H1 (cell line): ENCODE measurements around the gene QRICH2. TPM values are rescaled to one million over a fixed set of nuclear protein-coding genes. Genes with fewer than 3 reads are reported as not detected.

Experiments
- CTCF ChIA-PET: fragments of 300-600 bp; sonication (Branson Sonifier 250); formaldehyde crosslinking; loops from one replicate; lab custom pipeline; 2021; ENCODE audit not compliant: partially characterized antibody; lab: Charles Lee
- POLR2A ChIA-PET: fragments of 300-600 bp; sonication (Branson Sonifier 250); formaldehyde crosslinking; loops from one replicate; lab custom pipeline; 2021; ENCODE audit warnings: inconsistent platforms; ENCODE audit not compliant: partially characterized antibody; lab: Charles Lee
- DNase-seq, 2 experiments: peaks; one replicate each; pipeline versions ENCODE4 v3.0.0 to v3.0.0-alpha.2; 2010 to 2022; ENCODE audit warnings: low spot score in 2 of 2, low read depth in 1 of 2, mixed read lengths in 1 of 2
- FAIRE-seq: peaks from 2 replicates; lab custom pipeline; 2011; peaks lifted over from hg19 to GRCh38; lab: Jason Lieb, UNC
- H2AFZ ChIP-seq: 2 replicates; pipeline ENCODE4 v1.8.1; 2012; ENCODE audit warnings: low read length, inconsistent platforms
- H2AK5ac ChIP-seq: 2 replicates; pipeline ENCODE4 v1.6.1; 2013; ENCODE audit warnings: low read depth, low read length
- H2BK120ac ChIP-seq: replicated peaks from 2 replicates; pipeline ENCODE3; 2013; ENCODE audit warnings: low read depth, low read length, inconsistent platforms
- H2BK12ac ChIP-seq: 2 replicates; pipeline ENCODE4 v1.6.1; 2013; ENCODE audit warnings: low read depth, low read length
- H2BK15ac ChIP-seq: 2 replicates; pipeline ENCODE4 v1.6.1; 2013; ENCODE audit warnings: low read length
- H2BK20ac ChIP-seq: 2 replicates; pipeline ENCODE4 v1.6.1; 2013; ENCODE audit warnings: low read length
- H2BK5ac ChIP-seq: 2 replicates; pipeline ENCODE4 v1.6.1; 2013; ENCODE audit warnings: low read depth, low read length
- H3K14ac ChIP-seq: 2 replicates; pipeline ENCODE4 v1.6.1; 2013; ENCODE audit warnings: inconsistent platforms; ENCODE audit not compliant: insufficient read length
- H3K18ac ChIP-seq: 2 replicates; pipeline ENCODE4 v1.6.1; 2013; ENCODE audit warnings: low read length; ENCODE audit errors: extremely low read depth
- H3K23ac ChIP-seq: 2 replicates; pipeline ENCODE4 v1.6.1; 2013; ENCODE audit warnings: inconsistent platforms; ENCODE audit not compliant: insufficient read length
- H3K23me2 ChIP-seq: 2 replicates; pipeline ENCODE4 v1.6.1; 2013; ENCODE audit warnings: low read depth, low read length
- H3K27ac ChIP-seq: 2 replicates; pipeline ENCODE4 v1.6.1; 2011; ENCODE audit warnings: low read depth, low read length, inconsistent platforms
- H3K27me3 ChIP-seq, 4 experiments: replicated peaks in 1 of 4; 1 replicate in 1 of 4; 2 replicates in 3 of 4; pipeline versions ENCODE4 v1.6.1 to v1.8.1; 2011 to 2013; ENCODE audit warnings: low read length in 3 of 4, mild to moderate bottlenecking in 3 of 4, inconsistent platforms in 2 of 4, mixed read lengths in 2 of 4, moderate library complexity in 1 of 4; ENCODE audit not compliant: control insufficient read depth in 3 of 4, insufficient read depth in 3 of 4; ENCODE audit errors: extremely low read depth in 1 of 4
- H3K36me3 ChIP-seq, 4 experiments: 2 replicates each; pipeline versions ENCODE4 v1.6.1 to v1.8.1; 2011 to 2013; ENCODE audit warnings: mild to moderate bottlenecking in 4 of 4, low read length in 3 of 4, moderate library complexity in 2 of 4, control low read depth in 1 of 4, inconsistent platforms in 1 of 4; ENCODE audit not compliant: insufficient read depth in 4 of 4, control insufficient read depth in 2 of 4
- H3K4ac ChIP-seq: replicated peaks from 2 replicates; pipeline ENCODE3; 2013; ENCODE audit warnings: low read length, low read depth, mixed read lengths, inconsistent platforms; ENCODE audit not compliant: insufficient read length
- H3K4me1 ChIP-seq, 4 experiments: replicated peaks in 1 of 4; 1 replicate in 1 of 4; 2 replicates in 3 of 4; pipeline versions ENCODE4 v1.6.1 to v1.8.1; 2011 to 2013; ENCODE audit warnings: low read length in 3 of 4, inconsistent platforms in 2 of 4, mixed read lengths in 1 of 4; ENCODE audit not compliant: insufficient read depth in 4 of 4, control insufficient read depth in 3 of 4
- H3K4me2 ChIP-seq, 2 experiments: 2 replicates each; pipeline versions ENCODE4 v1.6.1 to v1.8.1; 2011 to 2013; ENCODE audit warnings: low read depth in 2 of 2, low read length in 2 of 2, control low read depth in 1 of 2, inconsistent platforms in 1 of 2, mild to moderate bottlenecking in 1 of 2; ENCODE audit not compliant: insufficient read depth in 1 of 2
- H3K4me3 ChIP-seq, 4 experiments: fragments of 200-600, 300-600 bp in 1 of 4; sonication (generic), shearing (Covaris generic), sonication (Bioruptor Twin) in 1 of 4; 2 replicates each; pipeline versions ENCODE4 v1.5.1 to v1.8.1; 2011 to 2016; ENCODE audit warnings: low read length in 4 of 4, low read depth in 3 of 4, control low read depth in 2 of 4, inconsistent platforms in 2 of 4, mild to moderate bottlenecking in 2 of 4, mixed read lengths in 1 of 4, moderate library complexity in 1 of 4; ENCODE audit not compliant: insufficient read depth in 2 of 4; ENCODE audit errors: extremely low read depth in 1 of 4
- H3K56ac ChIP-seq: replicated peaks from 2 replicates; pipeline ENCODE3; 2013; ENCODE audit warnings: low read depth, mild to moderate bottlenecking, mixed read lengths, low read length, inconsistent platforms; ENCODE audit not compliant: insufficient read length
- H3K79me1 ChIP-seq: 2 replicates; pipeline ENCODE4 v1.6.1; 2013; ENCODE audit warnings: low read depth, low read length, control low read depth
- H3K79me2 ChIP-seq, 2 experiments: 2 replicates each; pipeline versions ENCODE4 v1.6.1 to v1.8.1; 2012 to 2013; ENCODE audit warnings: low read length in 2 of 2, mild to moderate bottlenecking in 2 of 2, inconsistent platforms in 1 of 2; ENCODE audit not compliant: insufficient read depth in 2 of 2, control insufficient read depth in 1 of 2
- H3K9ac ChIP-seq, 4 experiments: replicated peaks in 1 of 4; 1 replicate in 1 of 4; 2 replicates in 3 of 4; pipeline versions ENCODE4 v1.6.1 to v1.8.1; 2011 to 2013; ENCODE audit warnings: low read depth in 3 of 4, low read length in 3 of 4, control low read depth in 2 of 4, mild to moderate bottlenecking in 2 of 4, moderate library complexity in 2 of 4, inconsistent platforms in 1 of 4; ENCODE audit errors: extremely low read depth in 1 of 4
- H3K9me3 ChIP-seq, 2 experiments: 2 replicates each; pipeline versions ENCODE4 v1.6.1 to v1.8.1; 2012 to 2013; ENCODE audit warnings: mild to moderate bottlenecking in 2 of 2, moderate library complexity in 2 of 2, control low read depth in 1 of 2, inconsistent platforms in 1 of 2, low read depth in 1 of 2, low read length in 1 of 2, mixed read lengths in 1 of 2; ENCODE audit not compliant: insufficient read depth in 2 of 2
- H4K20me1 ChIP-seq, 2 experiments: replicated peaks in 1 of 2; 2 replicates each; pipeline versions ENCODE3 to v1.8.1; 2011 to 2013; ENCODE audit warnings: inconsistent platforms in 2 of 2, low read length in 2 of 2, mild to moderate bottlenecking in 1 of 2; ENCODE audit not compliant: insufficient read depth in 2 of 2, control insufficient read depth in 1 of 2
- H4K5ac ChIP-seq: 2 replicates; pipeline ENCODE4 v1.6.1; 2013; ENCODE audit warnings: low read length, low read depth, mixed read lengths, inconsistent platforms; ENCODE audit not compliant: insufficient read length
- H4K8ac ChIP-seq: 2 replicates; pipeline ENCODE4 v1.8.0; 2013; ENCODE audit warnings: mild to moderate bottlenecking, moderate library complexity, low read length, inconsistent platforms; ENCODE audit not compliant: insufficient read depth; ENCODE audit errors: extremely low read depth
- H4K91ac ChIP-seq: replicated peaks from 2 replicates; pipeline ENCODE3; 2013; ENCODE audit warnings: low read length, mixed read lengths, inconsistent platforms; ENCODE audit not compliant: insufficient read length
- CREB1 ChIP-seq: IDR thresholded peaks from 2 replicates; pipeline ENCODE4 v1.6.1; 2012; ENCODE audit warnings: inconsistent platforms
- EGR1 ChIP-seq: IDR thresholded peaks from 2 replicates; pipeline ENCODE4 v1.6.1; 2011; ENCODE audit warnings: low read depth, low read length, borderline replicate concordance
- EZH2 ChIP-seq: fragments of 200-600 bp; sonication (generic); IDR thresholded peaks from 2 replicates; pipeline ENCODE4 v1.7.1; 2012; ENCODE audit warnings: low read depth, mild to moderate bottlenecking, moderate library complexity, low read length, inconsistent platforms; ENCODE audit not compliant: severe bottlenecking
- HDAC2 ChIP-seq, 2 experiments: fragments of 300-600 bp in 1 of 2; sonication (generic) in 1 of 2; IDR thresholded peaks; 2 replicates each; pipeline ENCODE4 v1.6.1; 2011 to 2012; ENCODE audit warnings: low read depth in 2 of 2, low read length in 2 of 2, mild to moderate bottlenecking in 2 of 2, moderate library complexity in 2 of 2, borderline replicate concordance in 1 of 2, inconsistent platforms in 1 of 2
- JUND ChIP-seq: IDR thresholded peaks from 2 replicates; pipeline ENCODE4 v1.6.1; 2011; ENCODE audit warnings: mild to moderate bottlenecking, improper control_type of control experiment, low read length
- RFX5 ChIP-seq: IDR thresholded peaks from 2 replicates; pipeline ENCODE4 v1.6.1; 2011; ENCODE audit warnings: low read depth, low read length, improper control_type of control experiment, borderline replicate concordance
- RNF2 ChIP-seq: fragments of 200-900, 300-1000 bp; sonication (generic); IDR thresholded peaks from 2 replicates; pipeline ENCODE4 v1.7.1; 2016; ENCODE audit warnings: borderline replicate concordance, low read depth, mild to moderate bottlenecking, antibody characterized with exemption, low read length; ENCODE audit not compliant: poor library complexity, severe bottlenecking; ENCODE audit errors: missing control alignments
- TCF12 ChIP-seq: IDR thresholded peaks from 2 replicates; pipeline ENCODE4 v1.6.1; 2011; ENCODE audit warnings: low read depth, mild to moderate bottlenecking, low read length
- WGBS, 2 experiments: shearing (Covaris generic) in 1 of 2; methylation state at CpG; one replicate each; pipeline versions ENCODE4 v1.1.6 to v1.1.7; 2013 to 2015; ENCODE audit warnings: low lambda C conversion rate in 2 of 2, mixed read lengths in 2 of 2, inconsistent platforms in 1 of 2, low coverage in 1 of 2, missing lambda C conversion rate in 1 of 2; ENCODE audit not compliant: insufficient replicate concordance in 2 of 2, insufficient coverage in 1 of 2, insufficient read length in 1 of 2; ENCODE audit errors: extremely low coverage in 1 of 2, missing lambda C conversion rate in 1 of 2; 5-methylcytosine and 5-hydroxymethylcytosine counted together
- polyA plus RNA-seq, 7 experiments: library from polyadenylated mRNA; depleted of rRNA in 3 of 7; stranded (reverse) in 5 of 7; unstranded in 2 of 7; fragments of >200 nt in 5 of 7; fragments of 200-250 nt in 2 of 7; gene quantifications; 1 replicate in 5 of 7; 2 replicates in 1 of 7; 4 replicates in 1 of 7; pipeline versions ENCODE4 v1.2.1 to v1.2.3, GENCODE V29; 2011 to 2013; ENCODE audit warnings: missing spikeins in 2 of 7, mixed read lengths in 2 of 7
- total RNA-seq: library from RNA; stranded (reverse); fragmentation: NEBNext Ultra II Directional; extraction: Animal tissue kit (Norgen Biotek cat#: 25700); gene quantifications from 2 replicates; pipeline ENCODE4 v1.2.1, GENCODE V29; 2021
- TF ChIP-seq, protein P1 (sequence below), 3 experiments: IDR thresholded peaks; 1 replicate in 2 of 3; 2 replicates in 1 of 3; pipeline versions ENCODE4 v1.5.1 to v1.6.1; 2011; ENCODE audit warnings: low read length in 3 of 3, mild to moderate bottlenecking in 3 of 3, inconsistent platforms in 2 of 3, low read depth in 1 of 3, moderate library complexity in 1 of 3; ENCODE audit not compliant: insufficient read depth in 1 of 3; ENCODE audit errors: control extremely low read depth in 1 of 3

Gene QRICH2
- total and polyA plus RNA-seq, 2 of the 8 experiments (the other 6 are each of a cell fraction or from before 2014, with no cell fraction given): 2.8 to 3.8 TPM

DNA sequence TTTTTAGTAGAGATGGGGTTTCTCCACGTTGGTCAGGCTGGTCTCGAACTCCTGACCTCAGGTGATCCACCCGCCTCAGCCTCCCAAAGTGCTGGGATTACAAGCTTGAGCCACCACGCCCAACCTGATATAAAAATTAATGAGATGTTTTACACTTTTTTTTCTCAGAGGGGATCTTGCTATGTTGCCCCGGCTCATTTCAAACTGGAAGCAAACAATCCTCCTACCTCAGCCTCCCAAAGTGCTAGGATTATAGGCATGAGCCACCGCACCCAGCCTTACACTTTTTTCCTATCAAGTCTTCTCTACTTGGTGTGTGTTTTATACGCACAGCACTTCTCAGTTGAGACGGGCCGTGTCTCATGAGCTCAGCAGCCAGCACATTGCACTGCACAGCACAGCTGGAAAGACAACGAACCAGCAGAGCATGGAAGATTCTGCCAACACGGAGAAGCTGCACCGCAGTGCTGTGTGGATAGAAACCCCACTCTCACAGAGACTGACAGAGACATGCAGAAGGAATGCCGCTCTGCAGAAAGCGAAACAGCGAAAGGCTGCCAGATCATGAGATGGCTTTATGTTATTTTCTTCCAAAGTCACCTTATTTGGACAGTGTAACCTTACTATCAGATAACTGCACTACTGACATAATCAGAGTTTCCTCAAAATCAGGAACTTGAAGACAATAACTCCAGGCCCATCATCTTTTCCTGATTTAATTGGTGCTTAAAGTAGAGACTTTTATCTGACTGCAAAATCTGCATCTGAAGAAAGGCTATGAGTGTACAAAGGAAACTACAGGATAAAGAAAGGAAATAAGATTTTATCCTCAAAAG lies 6.5 kb upstream of the QRICH2 start:
- no peak overlapping the region for H2BK120ac ChIP-seq
- H2BK12ac ChIP-seq: no peak overlapping the region
- peaks cover 2% of the 10 kb centered on the region; the same call in 1 of the 2 replicates for H3K79me1 ChIP-seq
- H2AK5ac ChIP-seq: no peak overlapping the region
- FAIRE-seq (no peak), DNase-seq (no peak)
- H3K79me2 ChIP-seq: no peaks in the 10 kb centered on the region
- H2AFZ ChIP-seq: no peak overlapping the region
- H3K4me1 ChIP-seq: no peaks in the 10 kb centered on the region
- no peak overlapping the region for H3K23ac ChIP-seq
- H3K56ac ChIP-seq: no peak overlapping the region
- no peak overlapping the region for H3K14ac ChIP-seq
- H3K36me3 ChIP-seq: peaks cover 4 to 23% (median 17%) of the 10 kb centered on the region in 4 experiments
- H4K91ac ChIP-seq: no peak overlapping the region
- H3K27ac ChIP-seq: no peak overlapping the region
- ChIA-PET CTCF (interaction anchor here (1.3 to 2.5 kb wide), 2 partner anchors 42 to 84 kb away, joined by 3 to 17 read pairs; no protein-coding TSS in a partner anchor), POLR2A (no interaction called here)
- WGBS, 2 experiments: 98% methylated on average over 15 of the region's 15 CpGs; no CpG with 5 or more reads in 1 of the 2 experiments
- H3K4ac ChIP-seq: no peak overlapping the region
- H3K4me2 ChIP-seq: no peak overlapping the region
- H3K27me3 ChIP-seq: no peaks in the 10 kb centered on the region
- no peak overlapping the region for H2BK15ac ChIP-seq
- H2BK20ac ChIP-seq: no peak overlapping the region
- H3K9me3 ChIP-seq: no peaks in the 10 kb centered on the region
- H3K18ac ChIP-seq: no peak overlapping the region
- no peaks in the 10 kb centered on the region for H3K23me2 ChIP-seq
- no peak overlapping the region for H3K9ac ChIP-seq
- H4K20me1 ChIP-seq: no peaks in the 10 kb centered on the region
- no peak overlapping the region for H3K4me3 ChIP-seq
- H2BK5ac ChIP-seq: no peak overlapping the region
- no peak overlapping the region for H4K8ac ChIP-seq
- H4K5ac ChIP-seq: no peak overlapping the region
- TF ChIP-seq EZH2 (no peak), CREB1 (no peak), RNF2 (no peak), RFX5 (no peak), HDAC2 (IDR thresholded peaks at IDR 0.05; ENCODE audit: borderline replicate concordance in 1 of 2, low read depth in 2 of 2, low read length in 2 of 2) (no peak), EGR1 (no peak), JUND (no peak), TCF12 (no peak)
- TF ChIP-seq, protein P1, sequence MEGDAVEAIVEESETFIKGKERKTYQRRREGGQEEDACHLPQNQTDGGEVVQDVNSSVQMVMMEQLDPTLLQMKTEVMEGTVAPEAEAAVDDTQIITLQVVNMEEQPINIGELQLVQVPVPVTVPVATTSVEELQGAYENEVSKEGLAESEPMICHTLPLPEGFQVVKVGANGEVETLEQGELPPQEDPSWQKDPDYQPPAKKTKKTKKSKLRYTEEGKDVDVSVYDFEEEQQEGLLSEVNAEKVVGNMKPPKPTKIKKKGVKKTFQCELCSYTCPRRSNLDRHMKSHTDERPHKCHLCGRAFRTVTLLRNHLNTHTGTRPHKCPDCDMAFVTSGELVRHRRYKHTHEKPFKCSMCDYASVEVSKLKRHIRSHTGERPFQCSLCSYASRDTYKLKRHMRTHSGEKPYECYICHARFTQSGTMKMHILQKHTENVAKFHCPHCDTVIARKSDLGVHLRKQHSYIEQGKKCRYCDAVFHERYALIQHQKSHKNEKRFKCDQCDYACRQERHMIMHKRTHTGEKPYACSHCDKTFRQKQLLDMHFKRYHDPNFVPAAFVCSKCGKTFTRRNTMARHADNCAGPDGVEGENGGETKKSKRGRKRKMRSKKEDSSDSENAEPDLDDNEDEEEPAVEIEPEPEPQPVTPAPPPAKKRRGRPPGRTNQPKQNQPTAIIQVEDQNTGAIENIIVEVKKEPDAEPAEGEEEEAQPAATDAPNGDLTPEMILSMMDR (IDR thresholded peaks at IDR 0.05; ENCODE audit: control extremely low read depth in 1 of 3, insufficient read depth in 1 of 3, low read depth in 1 of 3, low read length in 3 of 3): no peak
